Glomerular endothelial cell (primary cell): ENCODE results near the gene IDH2. TPM values are rescaled to one million over a fixed set of nuclear protein-coding genes. Genes with fewer than 3 reads are reported as not detected.

Source experiments
- total RNA-seq: library from RNA; depleted of rRNA; stranded (reverse); fragments of >200 nt; gene quantifications from 2 replicates; pipeline ENCODE4 v1.2.3, GENCODE V29; 2015

IDH2 gene
- total RNA-seq, 1 donor from 2014 or later, result 116 TPM

Other genes starting within 250 kb of the IDH2 start
- gene AP3S2, start 208.5 kb downstream of the IDH2 start, total RNA-seq, result 31.4 and 33.1 TPM in 2 replicates
- gene ARPIN, start 189.5 kb downstream of the IDH2 start, total RNA-seq, result 13.4 and 14.8 TPM in 2 replicates
- gene ZNF710, start 101.1 kb downstream of the IDH2 start, total RNA-seq, result 13.8 and 16.5 TPM in 2 replicates
- 16.3 and 16.7 TPM in 2 replicates for gene SEMA4B, start 98.9 kb upstream of the IDH2 start, total RNA-seq
- gene CIB1, start 131.5 kb upstream of the IDH2 start, total RNA-seq, result 36.3 and 44.9 TPM in 2 replicates
- 12.4 and 16.4 TPM in 2 replicates for gene GDPGP1, start 131.7 kb upstream of the IDH2 start, total RNA-seq
- not detected in 2 replicates for gene TTLL13, start 147.1 kb upstream of the IDH2 start, total RNA-seq
- 52.7 and 64.9 TPM in 2 replicates for gene NGRN, start 163.2 kb upstream of the IDH2 start, total RNA-seq
- gene ZNF774, start 249.8 kb upstream of the IDH2 start, total RNA-seq, result 1.3 and 1.6 TPM in 2 replicates